SJSA1 (cell line): ENCODE measurements around the gene SYNJ2. TPM values are rescaled to one million over a fixed set of nuclear protein-coding genes. Genes with fewer than 3 reads are reported as not detected.

Experiments
- DNase-seq, 2 experiments: peaks; one replicate each; pipeline ENCODE4 v3.0.0-alpha.2; 2015 to 2020; ENCODE audit warnings: low spot score in 2 of 2, low read depth in 1 of 2
- H3K27ac ChIP-seq: fragments of 250-450 bp; sonication (Bioruptor Pico); 2 replicates; pipeline ENCODE4 v1.5.1; 2020; ENCODE audit warnings: mild to moderate bottlenecking, moderate library complexity
- H3K27me3 ChIP-seq: fragments of 250-450 bp; sonication (Bioruptor Pico); replicated peaks from 2 replicates; pipeline ENCODE4 v1.5.1; 2020; ENCODE audit warnings: mild to moderate bottlenecking, moderate library complexity
- H3K36me3 ChIP-seq: fragments of 250-450 bp; sonication (Bioruptor Pico); 2 replicates; pipeline ENCODE4 v1.5.1; 2020; ENCODE audit warnings: mild to moderate bottlenecking
- H3K4me1 ChIP-seq: fragments of 250-450 bp; sonication (Bioruptor Pico); replicated peaks from 2 replicates; pipeline ENCODE4 v1.6.1; 2021; ENCODE audit warnings: mild to moderate bottlenecking
- H3K4me3 ChIP-seq: fragments of 250-450 bp; sonication (Bioruptor Pico); 2 replicates; pipeline ENCODE4 v1.5.1; 2020; ENCODE audit warnings: mild to moderate bottlenecking
- H3K9me3 ChIP-seq: fragments of 250-450 bp; sonication (Bioruptor Pico); replicated peaks from 2 replicates; pipeline ENCODE4 v1.5.1; 2020; ENCODE audit warnings: mild to moderate bottlenecking
- total RNA-seq: library from RNA; depleted of rRNA; stranded (reverse); fragments of >200 nt; shearing (Covaris generic); gene quantifications from 2 replicates; pipeline ENCODE4 v1.2.3, GENCODE V29; 2014

Gene SYNJ2
- total RNA-seq, 1 experiment from 2014 or later, result 23.7 TPM

GRCh38 chr6:157993076-157993475, 11.4 kb downstream of the SYNJ2 start:
- Histone ChIP-seq H3K27ac (no peak overlapping the region), H3K4me3 (no peak overlapping the region), H3K27me3 (no peaks in the 10 kb centered on the region), H3K9me3 (no peaks in the 10 kb centered on the region), H3K4me1 (peaks cover 32% of the 10 kb centered on the region), H3K36me3 (peaks cover 8% of the 10 kb centered on the region)
- DNase-seq, result no peak

- Histone ChIP-seq H3K36me3 (peaks cover 3% of the 10 kb centered on the region), H3K9me3 (no peaks in the 10 kb centered on the region), H3K27me3 (no peaks in the 10 kb centered on the region), H3K4me1 (peaks cover 25% of the 10 kb centered on the region), H3K4me3 (no peak overlapping the region), H3K27ac (peak overlapping the region; percentile 46; the same call in 1 of the 2 replicates)
- DNase-seq, result peak in 1 of 2 experiments; percentile 50
Measured at GRCh38 chr6:157994125-157994795, 12.6 kb downstream of the SYNJ2 start.

- no peaks in the 10 kb centered on the region for H3K27me3 ChIP-seq
- H3K4me3 ChIP-seq, result no peak overlapping the region
- H3K36me3 ChIP-seq, result peaks cover 3% of the 10 kb centered on the region
- H3K9me3 ChIP-seq, result no peaks in the 10 kb centered on the region
- peaks cover 13% of the 10 kb centered on the region for H3K4me1 ChIP-seq
- no peak overlapping the region for H3K27ac ChIP-seq
- DNase-seq, result no peak
Measured at GRCh38 chr6:157995458-157995857, 13.8 kb downstream of the SYNJ2 start.

GRCh38 chr6:157996201-157996712, 14.6 kb downstream of the SYNJ2 start:
- Histone ChIP-seq H3K4me1 (peaks cover 12% of the 10 kb centered on the region), H3K9me3 (no peaks in the 10 kb centered on the region), H3K27me3 (no peaks in the 10 kb centered on the region), H3K36me3 (peaks cover 3% of the 10 kb centered on the region), H3K27ac (no peak overlapping the region), H3K4me3 (no peak overlapping the region)
- no peak for DNase-seq

GRCh38 chr6:157996918-157997702, 15.4 kb downstream of the SYNJ2 start:
- Histone ChIP-seq H3K4me1 (peaks cover 12% of the 10 kb centered on the region), H3K36me3 (peaks cover 3% of the 10 kb centered on the region), H3K27me3 (no peaks in the 10 kb centered on the region), H3K27ac (no peak overlapping the region), H3K4me3 (no peak overlapping the region), H3K9me3 (no peaks in the 10 kb centered on the region)
- no peak for DNase-seq

GRCh38 chr6:157997893-157998608, 16.4 kb downstream of the SYNJ2 start:
- H3K27ac ChIP-seq, result no peak overlapping the region
- H3K4me3 ChIP-seq, result no peak overlapping the region
- H3K4me1 ChIP-seq, result peaks cover 20% of the 10 kb centered on the region
- H3K9me3 ChIP-seq, result no peaks in the 10 kb centered on the region
- peaks cover 3% of the 10 kb centered on the region for H3K36me3 ChIP-seq
- DNase-seq, result no peak
- H3K27me3 ChIP-seq, result no peaks in the 10 kb centered on the region

GRCh38 chr6:157998707-157999167, 17.1 kb downstream of the SYNJ2 start:
- DNase-seq, result no peak
- H3K9me3 ChIP-seq, result no peaks in the 10 kb centered on the region
- H3K36me3 ChIP-seq, result peaks cover 3% of the 10 kb centered on the region
- no peak overlapping the region for H3K4me3 ChIP-seq
- peaks cover 26% of the 10 kb centered on the region for H3K4me1 ChIP-seq
- H3K27me3 ChIP-seq, result no peaks in the 10 kb centered on the region
- no peak overlapping the region for H3K27ac ChIP-seq

- no peak overlapping the region for H3K27ac ChIP-seq
- DNase-seq, result no peak
- H3K4me1 ChIP-seq, result peaks cover 26% of the 10 kb centered on the region
- no peaks in the 10 kb centered on the region for H3K9me3 ChIP-seq
- peaks cover 3% of the 10 kb centered on the region; the same call in 1 of the 2 replicates for H3K36me3 ChIP-seq
- H3K4me3 ChIP-seq, result no peak overlapping the region
- no peaks in the 10 kb centered on the region for H3K27me3 ChIP-seq
Measured at GRCh38 chr6:157999168-158000051, 17.7 kb downstream of the SYNJ2 start.

GRCh38 chr6:158000530-158001307, 19.1 kb downstream of the SYNJ2 start:
- H3K27me3 ChIP-seq, result no peaks in the 10 kb centered on the region
- H3K27ac ChIP-seq, result no peak overlapping the region
- H3K36me3 ChIP-seq, result peaks cover 3% of the 10 kb centered on the region; the same call in 1 of the 2 replicates
- H3K4me3 ChIP-seq, result no peak overlapping the region
- DNase-seq, result no peak
- peaks cover 22% of the 10 kb centered on the region for H3K4me1 ChIP-seq
- H3K9me3 ChIP-seq, result no peaks in the 10 kb centered on the region

- no peaks in the 10 kb centered on the region for H3K27me3 ChIP-seq
- DNase-seq, result no peak
- H3K4me3 ChIP-seq, result no peak overlapping the region
- peaks cover 3% of the 10 kb centered on the region; the same call in 1 of the 2 replicates for H3K36me3 ChIP-seq
- peak overlapping the region; percentile 63 for H3K27ac ChIP-seq
- H3K9me3 ChIP-seq, result no peaks in the 10 kb centered on the region
- H3K4me1 ChIP-seq, result peaks cover 24% of the 10 kb centered on the region
Measured at GRCh38 chr6:158002249-158002950, 20.7 kb downstream of the SYNJ2 start.

- Histone ChIP-seq H3K36me3 (no peaks in the 10 kb centered on the region), H3K4me3 (no peak overlapping the region), H3K27me3 (no peaks in the 10 kb centered on the region), H3K27ac (peak overlapping the region; percentile 63), H3K9me3 (no peaks in the 10 kb centered on the region), H3K4me1 (peaks cover 32% of the 10 kb centered on the region)
- DNase-seq, result peak; percentile 66 to 77
Measured at GRCh38 chr6:158002951-158003853, 21.5 kb downstream of the SYNJ2 start.
